Skeletal muscle tissue (tissue), 4 donors: ENCODE measurements around the gene GTF2A1L. TPM values are rescaled to one million over a fixed set of nuclear protein-coding genes. Genes with fewer than 3 reads are reported as not detected.
"Not testable (repeated sequence)": the region's sequence is repeated elsewhere in the genome, so short reads cannot be mapped to it uniquely, and the experiment has no call there.

ENCODE experiments used
- H3K27ac ChIP-seq: one replicate; pipeline ENCODE4 v1.7.0; 2013; ENCODE audit warnings: mild to moderate bottlenecking, low read depth, low read length, inconsistent platforms
- H3K27me3 ChIP-seq, 3 donors: one replicate each; pipeline ENCODE4 v1.7.0; 2013; ENCODE audit warnings: low read length in 3 of 3; ENCODE audit not compliant: control insufficient read depth in 3 of 3, insufficient read depth in 3 of 3
- H3K36me3 ChIP-seq, 3 donors: one replicate each; pipeline ENCODE4 v1.7.0; 2013; ENCODE audit warnings: low read length in 3 of 3; ENCODE audit not compliant: control insufficient read depth in 3 of 3, insufficient read depth in 3 of 3
- H3K4me1 ChIP-seq, 3 donors: one replicate each; pipeline ENCODE4 v1.7.0; 2013; ENCODE audit warnings: low read length in 3 of 3, mild to moderate bottlenecking in 3 of 3; ENCODE audit not compliant: control insufficient read depth in 3 of 3, insufficient read depth in 3 of 3
- H3K4me3 ChIP-seq, 3 donors: one replicate each; pipeline ENCODE4 v1.7.0; 2013; ENCODE audit warnings: low read length in 3 of 3
- H3K9ac ChIP-seq, 3 donors: one replicate each; pipeline ENCODE4 v1.7.0; 2013; ENCODE audit warnings: low read length in 3 of 3, mild to moderate bottlenecking in 3 of 3, moderate library complexity in 2 of 3, low read depth in 1 of 3
- H3K9me3 ChIP-seq, 3 donors: one replicate each; pipeline ENCODE4 v1.7.0; 2013; ENCODE audit warnings: low read length in 3 of 3; ENCODE audit not compliant: control insufficient read depth in 3 of 3
- total RNA-seq: library from RNA; depleted of rRNA; stranded (reverse); fragments of >200 nt; gene quantifications from one replicate; pipeline ENCODE4 v1.2.3, GENCODE V29; 2014
- donor health status: Osteomylitis.

Gene GTF2A1L
- total RNA-seq, 1 donor from 2014 or later: not detected

DNA sequence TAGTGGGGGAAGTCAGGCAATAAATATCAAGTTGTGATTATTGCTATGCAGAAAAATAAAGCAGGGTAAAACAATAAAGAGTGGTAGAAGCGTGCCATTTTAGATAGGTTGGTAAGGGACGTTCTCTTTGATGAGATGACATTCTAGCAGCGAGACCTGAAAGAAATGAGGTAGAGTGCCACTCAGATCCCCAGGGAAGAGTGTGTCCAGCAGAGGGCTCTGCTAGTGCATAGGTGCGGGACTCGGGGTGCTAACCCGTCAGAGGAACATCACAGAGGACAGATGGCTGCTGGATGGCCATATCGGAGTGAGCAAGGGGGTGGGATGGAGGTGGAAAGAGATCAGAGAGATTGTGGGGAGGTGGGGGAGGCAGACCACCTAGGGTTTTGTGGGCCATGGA, 16.3 kb upstream of the GTF2A1L start:
- H3K9ac ChIP-seq: no peak overlapping the region
- peaks cover 0 to 3% (median 0%) of the 10 kb centered on the region in 3 donors for H3K36me3 ChIP-seq
- H3K9me3 ChIP-seq: no peaks in the 10 kb centered on the region
- no peak overlapping the region for H3K4me3 ChIP-seq
- H3K27me3 ChIP-seq: no peaks in the 10 kb centered on the region
- no peaks in the 10 kb centered on the region for H3K4me1 ChIP-seq
- no peak overlapping the region for H3K27ac ChIP-seq

DNA sequence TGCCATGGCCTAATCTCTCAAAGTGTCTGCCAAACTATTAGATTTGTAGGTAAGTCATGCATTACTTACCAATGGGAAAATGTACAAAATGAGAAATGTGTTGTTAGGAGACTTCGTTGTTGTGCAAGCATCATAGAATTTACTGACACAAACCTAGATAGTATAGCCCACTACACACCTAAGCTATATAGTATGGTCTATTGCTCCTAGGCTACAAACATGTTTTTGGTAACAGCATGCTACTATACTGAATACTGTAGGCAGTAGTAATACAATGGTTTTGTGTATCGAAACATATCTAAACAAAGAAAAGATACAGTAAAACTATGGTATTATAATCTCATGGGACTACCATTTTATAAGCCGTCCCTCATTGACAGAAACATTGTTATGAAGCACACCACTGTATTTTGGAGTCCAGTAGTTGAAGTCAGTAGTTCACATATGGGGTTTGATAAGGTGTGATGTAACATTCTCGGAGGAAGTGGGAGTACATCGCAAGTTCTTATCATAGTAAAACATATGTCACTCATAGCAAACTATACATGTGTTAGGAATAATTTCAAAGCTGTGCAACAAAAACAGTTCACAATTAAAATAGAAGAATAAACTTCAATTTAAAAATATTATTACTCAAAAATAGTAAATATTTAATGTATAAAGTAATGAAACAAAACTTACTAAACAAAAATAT, 12.0 kb upstream of the GTF2A1L start:
- H3K27me3 ChIP-seq: no peaks in the 10 kb centered on the region
- no peak overlapping the region for H3K27ac ChIP-seq
- H3K9ac ChIP-seq: no peak overlapping the region
- H3K9me3 ChIP-seq: no peaks in the 10 kb centered on the region
- H3K4me3 ChIP-seq: no peak overlapping the region
- H3K4me1 ChIP-seq: no peaks in the 10 kb centered on the region
- H3K36me3 ChIP-seq: peaks cover 0 to 3% (median 0%) of the 10 kb centered on the region in 3 donors

DNA sequence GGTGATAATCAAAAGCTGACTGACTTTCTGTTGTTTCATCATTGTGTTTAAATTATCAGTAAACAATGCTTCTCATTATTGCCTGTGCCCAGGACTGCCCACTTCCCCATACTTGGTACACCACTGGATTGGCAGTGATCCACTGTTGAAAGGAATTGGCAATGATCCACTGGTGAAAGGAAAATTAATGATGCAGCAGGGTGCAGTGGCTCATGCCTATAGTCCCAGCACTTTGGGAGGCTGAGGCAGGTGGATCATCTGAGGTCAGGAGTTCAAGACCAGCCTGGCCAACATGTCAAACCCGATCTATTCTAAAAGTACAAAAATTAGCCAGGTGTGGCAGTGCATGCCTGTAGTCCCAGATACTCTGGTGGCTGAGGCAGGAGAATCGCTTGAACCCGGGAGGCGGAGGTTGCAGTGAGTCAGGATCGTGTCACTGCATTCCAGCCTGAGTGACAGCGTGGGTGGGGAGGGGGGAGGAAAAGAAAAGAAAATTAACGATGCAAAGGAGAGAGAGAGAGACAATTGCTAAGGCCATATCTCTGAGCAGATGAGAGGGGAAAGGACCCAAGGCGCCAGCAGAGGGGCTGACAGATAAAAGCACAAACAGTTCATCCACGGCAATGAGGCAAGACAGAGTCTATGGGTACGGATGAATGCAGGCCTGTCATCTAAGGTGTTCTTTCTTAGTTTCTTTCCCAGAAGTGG, 10.2 kb upstream of the GTF2A1L start:
- Histone ChIP-seq H3K36me3 (peaks cover 0 to 3% (median 0%) of the 10 kb centered on the region in 3 donors), H3K27me3 (no peaks in the 10 kb centered on the region), H3K4me3 (no peak overlapping the region), H3K27ac (no peak overlapping the region), H3K9ac (no peak overlapping the region), H3K4me1 (no peaks in the 10 kb centered on the region), H3K9me3 (no peaks in the 10 kb centered on the region)

DNA sequence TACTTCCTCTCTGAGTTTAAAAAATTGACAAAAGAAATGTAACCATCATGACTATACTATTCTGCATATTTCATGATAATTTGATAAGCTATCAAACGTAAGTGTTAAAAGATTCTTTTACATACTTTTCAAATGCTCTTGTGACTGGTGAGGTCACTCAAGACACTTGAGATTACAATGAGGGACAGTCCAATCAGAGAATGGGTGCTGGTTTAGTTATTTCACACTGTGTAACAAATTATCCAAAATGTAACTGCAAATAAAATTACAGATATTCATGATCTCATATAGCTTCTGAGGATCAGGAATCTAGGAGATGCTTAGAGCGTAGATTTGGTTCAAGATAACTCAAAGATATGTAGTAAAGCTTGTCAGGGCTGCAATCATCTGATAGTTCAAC, 4.4 kb upstream of the GTF2A1L start:
- no peaks in the 10 kb centered on the region for H3K27me3 ChIP-seq
- H3K9ac ChIP-seq: no peak overlapping the region
- no peak overlapping the region for H3K4me3 ChIP-seq
- no peak overlapping the region for H3K27ac ChIP-seq
- H3K36me3 ChIP-seq: no peaks in the 10 kb centered on the region
- no peaks in the 10 kb centered on the region for H3K4me1 ChIP-seq
- H3K9me3 ChIP-seq: peaks cover 0 to 3% (median 0%) of the 10 kb centered on the region in 3 donors

DNA sequence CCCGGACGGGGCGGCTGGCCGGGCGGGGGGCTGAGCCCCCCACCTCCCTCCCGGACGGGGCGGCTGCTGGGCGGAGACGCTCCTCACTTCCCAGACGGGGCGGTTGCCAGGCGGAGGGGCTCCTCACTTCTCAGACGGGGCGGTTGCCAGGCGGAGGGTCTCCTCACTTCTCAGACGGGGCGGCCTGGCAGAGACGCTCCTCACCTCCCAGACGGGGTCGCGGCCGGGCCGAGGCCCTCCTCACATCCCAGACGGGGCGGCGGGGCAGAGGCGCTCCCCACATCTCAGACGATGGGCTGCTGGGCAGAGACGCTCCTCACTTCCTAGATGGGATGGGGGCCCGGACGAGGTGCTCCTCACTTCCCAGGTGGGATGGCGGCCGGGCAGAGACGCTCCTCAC, 3.1 kb upstream of the GTF2A1L start:
- not testable (repeated sequence) for H3K4me1 ChIP-seq, H3K9ac ChIP-seq, H3K27ac ChIP-seq, H3K36me3 ChIP-seq, H3K4me3 ChIP-seq, H3K27me3 ChIP-seq, H3K9me3 ChIP-seq

DNA sequence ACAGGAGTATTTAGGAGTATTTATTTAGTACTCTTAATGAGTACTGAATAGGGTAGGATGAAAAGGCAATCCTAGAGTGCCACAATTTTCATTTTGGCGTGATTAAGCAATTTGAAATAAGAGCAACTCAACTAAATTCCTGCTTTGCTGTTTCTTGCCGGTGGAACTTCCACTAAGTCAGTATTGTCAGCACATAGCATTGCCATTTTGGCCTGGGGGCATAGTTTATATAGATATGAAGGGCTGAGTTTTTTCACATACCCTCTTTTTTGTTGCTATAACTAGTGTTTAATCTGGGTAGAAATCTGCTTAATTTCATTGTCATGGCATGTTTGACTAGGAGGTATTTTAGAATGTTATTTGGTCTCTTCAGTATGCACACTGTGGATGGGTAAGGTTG, 1.9 kb downstream of the GTF2A1L start:
- Histone ChIP-seq H3K4me1 (no peaks in the 10 kb centered on the region), H3K9me3 (no peaks in the 10 kb centered on the region), H3K27ac (no peak overlapping the region), H3K9ac (no peak overlapping the region), H3K36me3 (no peaks in the 10 kb centered on the region), H3K27me3 (no peaks in the 10 kb centered on the region), H3K4me3 (no peak overlapping the region)

DNA sequence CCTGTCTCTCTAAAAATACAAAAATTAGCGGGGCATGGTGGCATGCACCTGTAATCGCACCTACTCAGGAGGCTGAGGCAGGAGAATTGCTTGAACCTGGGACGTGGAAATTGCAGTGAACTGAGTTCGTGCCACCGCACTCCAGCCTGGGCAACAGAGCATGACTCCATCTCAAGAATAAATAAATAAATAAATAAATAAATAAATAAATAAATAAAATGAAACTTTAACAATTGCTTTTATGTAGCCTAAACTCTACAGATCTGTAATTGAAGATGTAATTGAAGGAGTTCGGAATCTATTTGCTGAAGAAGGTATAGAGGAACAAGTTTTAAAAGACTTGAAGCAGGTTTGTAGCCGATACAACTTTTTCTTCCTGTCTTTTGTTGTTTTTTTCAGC, 2.9 kb downstream of the GTF2A1L start:
- Histone ChIP-seq H3K36me3 (no peaks in the 10 kb centered on the region), H3K9me3 (peaks cover 0 to 2% (median 0%) of the 10 kb centered on the region in 3 donors), H3K4me3 (no peak overlapping the region), H3K27me3 (no peaks in the 10 kb centered on the region), H3K9ac (no peak overlapping the region), H3K27ac (no peak overlapping the region), H3K4me1 (no peaks in the 10 kb centered on the region)

DNA sequence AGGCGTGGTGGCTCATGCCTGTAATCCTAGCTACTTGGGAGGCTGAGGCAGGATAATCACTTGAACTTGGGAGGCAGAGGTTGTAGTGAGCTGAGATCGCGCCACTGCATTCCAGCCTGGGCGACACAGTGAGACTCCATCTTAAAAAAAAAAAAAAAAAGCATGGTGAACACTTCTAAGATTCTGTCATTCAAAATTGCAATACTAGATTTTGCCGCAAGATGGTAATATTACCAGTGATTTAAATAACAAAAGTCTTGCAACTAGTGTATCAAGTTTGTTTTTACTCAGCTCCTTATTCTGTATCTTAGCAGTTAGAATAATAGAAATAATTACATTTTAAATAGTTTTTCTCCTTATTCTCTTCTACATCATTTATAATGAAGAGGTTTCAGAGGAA, 5.0 kb downstream of the GTF2A1L start:
- not testable (repeated sequence) for H3K9ac ChIP-seq, H3K36me3 ChIP-seq, H3K27ac ChIP-seq, H3K4me1 ChIP-seq, H3K9me3 ChIP-seq, H3K27me3 ChIP-seq, H3K4me3 ChIP-seq

DNA sequence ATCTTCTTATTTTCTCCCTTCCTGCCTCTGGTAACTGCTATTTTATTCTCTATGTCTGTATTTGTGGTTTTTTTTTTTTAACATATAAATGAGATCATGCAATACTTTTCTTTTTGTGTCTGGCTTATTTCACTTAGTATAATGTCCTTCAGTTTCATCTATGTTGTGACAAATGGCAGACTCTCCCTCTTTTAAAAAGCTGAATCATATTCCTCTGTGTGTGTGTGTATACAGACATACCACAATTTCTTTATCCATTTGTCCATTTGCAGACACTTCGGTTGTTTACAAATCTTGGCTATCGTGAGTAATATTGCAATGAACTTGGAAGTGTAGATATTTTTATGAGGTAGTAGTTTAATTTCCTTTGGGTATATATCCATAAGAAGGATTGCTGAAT, 7.0 kb downstream of the GTF2A1L start:
- Histone ChIP-seq H3K9me3 (peaks cover 0 to 3% (median 0%) of the 10 kb centered on the region in 3 donors), H3K27me3 (no peaks in the 10 kb centered on the region), H3K9ac (no peak overlapping the region), H3K36me3 (no peaks in the 10 kb centered on the region), H3K27ac (no peak overlapping the region), H3K4me3 (no peak overlapping the region), H3K4me1 (no peaks in the 10 kb centered on the region)

DNA sequence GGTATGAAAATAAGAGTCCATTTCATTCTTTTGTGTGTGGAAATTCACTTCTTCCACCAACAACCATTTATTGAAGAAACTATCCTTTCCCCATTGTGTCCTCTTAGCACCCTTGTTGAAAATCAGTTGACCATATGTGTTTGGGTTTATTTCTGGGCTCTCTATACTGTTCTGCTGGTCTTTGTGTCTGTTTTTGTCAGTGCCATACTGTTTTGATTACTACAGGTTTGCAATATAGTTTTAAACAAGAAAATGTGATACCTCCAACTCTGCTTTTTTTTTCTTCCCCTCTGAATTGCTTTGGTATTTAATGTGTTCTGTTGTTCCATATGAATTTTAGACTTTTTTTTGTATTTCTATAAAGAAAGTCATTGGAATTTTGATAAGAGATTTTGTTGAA, 8.4 kb downstream of the GTF2A1L start:
- Histone ChIP-seq H3K4me1 (no peaks in the 10 kb centered on the region), H3K9me3 (peaks cover 0 to 3% (median 0%) of the 10 kb centered on the region in 3 donors), H3K9ac (no peak overlapping the region), H3K36me3 (no peaks in the 10 kb centered on the region), H3K27me3 (no peaks in the 10 kb centered on the region), H3K27ac (no peak overlapping the region), H3K4me3 (no peak overlapping the region)
